Cerebellar nuclear complex (tissue), 1 donor: ENCODE measurements around the gene COL6A2.
"Not testable (repeated sequence)": the region's sequence is repeated elsewhere in the genome, so short reads cannot be mapped to it uniquely, and the experiment has no call there.

Source experiments
- DNase-seq, 2 experiments: peaks; one replicate each; lab custom pipeline; 2025; lab: John Stamatoyannopoulos, UW

Gene COL6A2

GRCh38 chr21:46094401-46095082 lies 3.4 kb upstream of the COL6A2 start:
- DNase-seq: no peak

GRCh38 chr21:46095083-46095719 lies 2.7 kb upstream of the COL6A2 start:
- DNase-seq: no peak

- no peak for DNase-seq
These were observed 1.9 kb upstream of the COL6A2 start for GRCh38 chr21:46095814-46096595.

GRCh38 chr21:46096596-46097335 lies 1.1 kb upstream of the COL6A2 start:
- no peak for DNase-seq

- DNase-seq: no peak
These were observed 610 bp downstream of the COL6A2 start for GRCh38 chr21:46098303-46099141.

GRCh38 chr21:46099476-46099875 lies 1.6 kb downstream of the COL6A2 start:
- no peak for DNase-seq

- no peak for DNase-seq
These were observed 2.1 kb downstream of the COL6A2 start for GRCh38 chr21:46100020-46100419.

- DNase-seq: no peak
These were observed 2.5 kb downstream of the COL6A2 start for GRCh38 chr21:46100426-46100825.

- DNase-seq: no peak
These were observed 3.0 kb downstream of the COL6A2 start for GRCh38 chr21:46100906-46101305.

- no peak for DNase-seq
These were observed 6.2 kb downstream of the COL6A2 start for GRCh38 chr21:46104104-46104503.

- not testable (repeated sequence) for DNase-seq
These were observed 9.5 kb downstream of the COL6A2 start for GRCh38 chr21:46107376-46107775.

GRCh38 chr21:46108827-46109312 lies 11.0 kb downstream of the COL6A2 start:
- no peak for DNase-seq

GRCh38 chr21:46109313-46110221 lies 11.7 kb downstream of the COL6A2 start:
- no peak for DNase-seq

GRCh38 chr21:46110499-46111192 lies 12.7 kb downstream of the COL6A2 start:
- no peak for DNase-seq

- no peak for DNase-seq
These were observed 13.3 kb downstream of the COL6A2 start for GRCh38 chr21:46111193-46111571.

- no peak for DNase-seq
These were observed 14.2 kb downstream of the COL6A2 start for GRCh38 chr21:46111857-46112724.

GRCh38 chr21:46112725-46113215 lies 14.9 kb downstream of the COL6A2 start:
- no peak for DNase-seq

GRCh38 chr21:46113497-46114176 lies 15.7 kb downstream of the COL6A2 start:
- DNase-seq: no peak
